Effector memory CD8-positive, alpha-beta T cell (primary cell): ENCODE data around the gene WDTC1.

Source experiments
- ATAC-seq: fragments of 150-1000 bp; cut with Tn5 transposase; replicated peaks from 2 replicates; pipeline ENCODE4 v1.10.0; 2021; ENCODE audit warnings: mild to moderate bottlenecking, moderate library complexity
- DNase-seq, 3 experiments: peaks; one replicate each; pipeline ENCODE4 v3.0.0; 2021
- H3K27ac Mint-ChIP-seq, 2 donors: one replicate each; pipeline ENCODE4 v1.8.0; 2022; ENCODE audit warnings: mild to moderate bottlenecking in 2 of 2, mixed read lengths in 2 of 2, moderate library complexity in 2 of 2
- H3K27me3 Mint-ChIP-seq, 2 donors: one replicate each; pipeline ENCODE4 v1.8.0; 2022; ENCODE audit warnings: mixed read lengths in 2 of 2
- H3K36me3 Mint-ChIP-seq: one replicate; pipeline ENCODE4 v1.8.0; 2022; ENCODE audit warnings: mild to moderate bottlenecking, moderate library complexity, mixed read lengths; ENCODE audit not compliant: insufficient read depth
- H3K4me1 Mint-ChIP-seq, 2 donors: one replicate each; pipeline ENCODE4 v1.8.0; 2022; ENCODE audit warnings: low read depth in 2 of 2, mixed read lengths in 2 of 2
- H3K4me3 Mint-ChIP-seq, 2 donors: one replicate each; pipeline ENCODE4 v1.8.0; 2022; ENCODE audit warnings: mild to moderate bottlenecking in 2 of 2, mixed read lengths in 2 of 2, moderate library complexity in 2 of 2
- H3K9me3 Mint-ChIP-seq, 2 donors: one replicate each; pipeline ENCODE4 v1.8.0; 2022; ENCODE audit warnings: mixed read lengths in 2 of 2

WDTC1 gene

DNA sequence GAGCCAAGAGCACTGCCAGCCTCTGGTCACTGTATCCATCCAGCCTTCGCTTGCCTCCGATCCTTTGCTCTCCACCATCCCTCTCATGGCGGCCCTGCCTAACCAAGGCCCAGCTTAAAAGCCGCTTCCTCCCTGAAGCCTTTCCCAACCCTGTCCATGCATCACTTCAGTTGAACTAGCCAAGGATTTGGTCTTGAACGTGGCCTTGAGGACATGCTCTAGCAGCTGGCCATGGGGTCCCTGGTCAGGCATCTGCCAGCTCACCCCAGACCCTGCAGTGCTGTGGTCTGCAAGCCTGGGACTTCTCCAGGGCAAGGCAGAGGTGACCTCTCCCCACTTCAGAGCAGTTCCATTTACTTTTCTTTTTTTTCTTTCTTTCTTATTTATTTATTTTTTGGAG lies 102.3 kb downstream of the WDTC1 start:
- H3K27me3 Mint-ChIP-seq, result no peaks in the 10 kb centered on the region
- DNase-seq (no peak), ATAC-seq (no peak)
- peak overlapping the region; percentile 15 to 54 for H3K27ac Mint-ChIP-seq
- peaks cover 38 to 40% of the 10 kb centered on the region in 2 donors for H3K4me1 Mint-ChIP-seq
- H3K36me3 Mint-ChIP-seq, result peaks cover 17% of the 10 kb centered on the region
- no peak overlapping the region for H3K4me3 Mint-ChIP-seq
- no peaks in the 10 kb centered on the region for H3K9me3 Mint-ChIP-seq

GRCh38 chr1:27338751-27339150 lies 104.3 kb downstream of the WDTC1 start:
- Mint-ChIP-seq H3K9me3 (no peaks in the 10 kb centered on the region), H3K27me3 (no peaks in the 10 kb centered on the region), H3K4me3 (peak overlapping the region in 1 of 2 donors; percentile 92), H3K4me1 (peaks cover 29 to 37% of the 10 kb centered on the region in 2 donors), H3K27ac (peak overlapping the region; percentile 96 to 97), H3K36me3 (peaks cover 18% of the 10 kb centered on the region)
- no peak for ATAC-seq
- no peak for DNase-seq

DNA sequence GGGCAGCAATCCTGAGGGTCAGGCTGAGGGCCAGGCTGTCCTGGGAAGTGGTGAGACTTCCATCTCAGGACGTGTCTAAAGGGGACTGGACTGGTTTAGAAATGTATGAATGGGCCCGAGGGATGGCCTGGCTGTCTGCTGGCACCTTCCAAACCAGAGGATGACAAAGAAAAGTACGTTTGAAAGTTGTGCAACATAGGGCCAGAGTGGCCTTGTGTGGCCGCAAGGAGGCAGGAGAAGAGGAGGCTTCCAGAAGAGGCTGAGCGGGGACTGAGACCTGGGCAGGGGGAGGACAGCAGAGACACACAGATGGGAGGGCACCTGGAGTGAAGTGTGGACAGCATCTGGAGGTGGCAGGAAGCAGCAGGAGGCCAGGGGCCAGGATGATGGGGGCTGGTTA lies 104.8 kb downstream of the WDTC1 start:
- Mint-ChIP-seq H3K4me3 (peak overlapping the region in 1 of 2 donors; percentile 92), H3K9me3 (no peaks in the 10 kb centered on the region), H3K27me3 (no peaks in the 10 kb centered on the region), H3K27ac (peak overlapping the region; percentile 96 to 97), H3K4me1 (peaks cover 29 to 41% of the 10 kb centered on the region in 2 donors), H3K36me3 (peaks cover 23% of the 10 kb centered on the region)
- ATAC-seq, result no peak
- DNase-seq, result no peak

- peak; percentile 60 to 71 (median 63) for DNase-seq
- peaks cover 42 to 51% of the 10 kb centered on the region in 2 donors for H3K4me1 Mint-ChIP-seq
- H3K36me3 Mint-ChIP-seq, result peaks cover 26% of the 10 kb centered on the region
- peak; percentile 64 for ATAC-seq
- H3K4me3 Mint-ChIP-seq, result peak within 1 kb of the TSS; percentile 88 to 92
- peak within 1 kb of the TSS; percentile 95 to 97 for H3K27ac Mint-ChIP-seq
- H3K9me3 Mint-ChIP-seq, result no peaks in the 10 kb centered on the region
- H3K27me3 Mint-ChIP-seq, result no peaks in the 10 kb centered on the region
Observed at GRCh38 chr1:27341525-27342252, 107.3 kb downstream of the WDTC1 start, which contains the start of gene SYTL1. Gene SYTL1 (plus strand): TSS chr1:27342022. CDS start chr1:27345335, 3,313 bp downstream.

DNA sequence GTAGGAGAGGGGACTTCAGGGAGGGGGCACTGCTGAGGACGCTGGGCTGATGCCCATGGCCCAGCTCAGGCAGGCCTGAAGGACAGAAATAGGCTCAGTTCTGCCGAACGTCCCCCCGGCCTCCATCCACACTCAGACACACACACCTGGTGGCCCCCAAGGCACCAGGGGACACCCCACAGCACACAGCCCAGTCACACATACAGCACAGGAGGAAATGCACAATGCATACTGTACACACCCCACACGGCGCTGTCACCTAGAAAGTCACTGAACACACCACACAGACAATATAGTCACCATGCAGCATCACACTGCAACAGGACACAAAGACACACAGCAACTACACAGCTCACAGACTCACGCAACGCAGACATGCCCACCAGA lies 108.0 kb downstream of the WDTC1 start:
- H3K9me3 Mint-ChIP-seq, result no peaks in the 10 kb centered on the region

DNA sequence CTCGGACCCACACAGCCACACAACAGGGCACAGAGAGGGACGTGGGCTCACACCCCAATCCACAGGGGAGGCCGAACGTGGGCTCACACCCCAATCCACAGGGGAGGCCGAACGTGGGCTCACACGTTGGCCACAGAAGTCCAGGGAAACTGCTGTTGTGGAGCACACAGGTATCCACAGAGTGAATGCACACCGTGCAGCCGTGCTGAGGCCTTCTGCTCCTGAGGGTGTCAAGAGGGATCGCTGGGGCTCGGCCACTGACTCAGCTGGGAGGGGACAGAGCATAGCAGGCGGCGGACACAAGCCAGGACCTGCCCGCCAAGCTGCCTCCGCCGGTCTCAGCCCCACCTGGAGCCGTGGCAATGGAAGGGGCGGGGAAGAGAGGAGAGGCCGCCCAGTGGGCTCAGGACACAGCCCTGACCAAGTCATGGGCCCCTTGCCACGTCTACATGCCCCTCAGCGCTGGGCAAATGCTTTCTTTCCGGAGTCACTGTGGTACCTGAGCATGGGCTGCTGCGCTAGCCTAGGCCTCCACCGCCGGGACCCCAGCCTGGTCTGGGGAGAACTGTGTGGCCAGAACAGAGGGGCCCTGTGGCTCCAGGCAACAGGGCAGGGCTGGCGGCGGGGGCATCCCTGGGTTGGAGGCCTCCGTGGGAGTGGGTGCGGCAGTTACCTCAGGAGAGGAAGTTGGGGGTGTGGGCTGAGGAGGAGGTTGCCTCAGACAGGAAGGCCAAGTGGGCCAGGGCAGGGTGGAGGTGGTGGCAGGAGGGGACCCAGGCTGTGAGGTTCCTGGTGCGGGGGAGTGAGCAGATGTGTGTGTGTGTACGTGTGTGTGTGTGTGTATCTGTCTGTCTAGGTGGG lies 108.6 kb downstream of the WDTC1 start:
- DNase-seq, result peak; percentile 71 to 86 (median 81)
- ATAC-seq, result peak; percentile 83
- H3K9me3 Mint-ChIP-seq, result no peaks in the 10 kb centered on the region
- H3K4me3 Mint-ChIP-seq, result peak overlapping the region; percentile 88 to 92
- peaks cover 45 to 59% of the 10 kb centered on the region in 2 donors for H3K4me1 Mint-ChIP-seq
- H3K36me3 Mint-ChIP-seq, result peaks cover 35% of the 10 kb centered on the region
- no peaks in the 10 kb centered on the region for H3K27me3 Mint-ChIP-seq
- peak overlapping the region; percentile 95 to 97 for H3K27ac Mint-ChIP-seq

More for the DNA sequence above, 108.0 kb downstream of the WDTC1 start:
- peaks cover 33% of the 10 kb centered on the region for H3K36me3 Mint-ChIP-seq
- H3K4me1 Mint-ChIP-seq, result peaks cover 42 to 55% of the 10 kb centered on the region in 2 donors
- DNase-seq (no peak), ATAC-seq (peak; percentile 40)
- H3K27ac Mint-ChIP-seq, result peak overlapping the region; percentile 95 to 97
- peak overlapping the region; percentile 88 to 92 for H3K4me3 Mint-ChIP-seq
- no peaks in the 10 kb centered on the region for H3K27me3 Mint-ChIP-seq

- H3K9me3 Mint-ChIP-seq, result no peaks in the 10 kb centered on the region
- H3K27ac Mint-ChIP-seq, result peak overlapping the region; percentile 95 to 97
- H3K4me1 Mint-ChIP-seq, result peaks cover 46 to 59% of the 10 kb centered on the region in 2 donors
- no peaks in the 10 kb centered on the region for H3K27me3 Mint-ChIP-seq
- DNase-seq (no peak), ATAC-seq (no peak)
- H3K4me3 Mint-ChIP-seq, result peak overlapping the region; percentile 88 to 92
- peaks cover 39% of the 10 kb centered on the region for H3K36me3 Mint-ChIP-seq
Observed at GRCh38 chr1:27343639-27344025, 109.2 kb downstream of the WDTC1 start.

GRCh38 chr1:27345272-27345671 lies 110.8 kb downstream of the WDTC1 start:
- peaks cover 33 to 50% of the 10 kb centered on the region in 2 donors for H3K4me1 Mint-ChIP-seq
- H3K27ac Mint-ChIP-seq, result peak overlapping the region in 1 of 2 donors; percentile 66
- peaks cover 41% of the 10 kb centered on the region for H3K36me3 Mint-ChIP-seq
- ATAC-seq (no peak), DNase-seq (no peak)
- peak overlapping the region; percentile 59 to 62 for H3K4me3 Mint-ChIP-seq
- H3K9me3 Mint-ChIP-seq, result no peaks in the 10 kb centered on the region
- H3K27me3 Mint-ChIP-seq, result no peaks in the 10 kb centered on the region

DNA sequence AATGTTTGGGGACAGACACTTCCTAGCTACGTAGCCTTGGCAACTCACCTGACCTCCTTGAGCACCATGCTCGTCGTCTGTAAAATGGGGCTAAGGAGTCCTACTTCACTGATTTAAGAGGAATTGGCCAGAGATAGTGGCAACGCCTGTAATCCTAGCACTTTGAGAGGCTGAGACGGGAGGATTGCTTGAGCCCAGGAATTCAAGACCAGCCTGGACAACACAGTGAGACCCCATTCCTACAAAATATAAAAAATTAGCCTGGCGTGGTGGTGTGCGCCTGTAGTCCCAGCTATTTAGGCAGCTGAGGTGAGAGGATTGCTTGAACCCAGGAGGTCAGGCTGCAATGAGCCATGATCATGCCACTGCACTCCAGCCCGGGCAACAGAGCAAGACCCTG lies 111.9 kb downstream of the WDTC1 start:
- no peaks in the 10 kb centered on the region for H3K27me3 Mint-ChIP-seq
- peak overlapping the region; percentile 54 to 62 for H3K4me3 Mint-ChIP-seq
- H3K27ac Mint-ChIP-seq, result peak overlapping the region; percentile 13 to 74
- H3K4me1 Mint-ChIP-seq, result peaks cover 25 to 44% of the 10 kb centered on the region in 2 donors
- peaks cover 47% of the 10 kb centered on the region for H3K36me3 Mint-ChIP-seq
- no peak for ATAC-seq
- DNase-seq, result no peak
- H3K9me3 Mint-ChIP-seq, result no peaks in the 10 kb centered on the region

- peak overlapping the region in 1 of 2 donors; percentile 70 for H3K27ac Mint-ChIP-seq
- no peak for ATAC-seq
- H3K4me3 Mint-ChIP-seq, result no peak overlapping the region
- H3K36me3 Mint-ChIP-seq, result peaks cover 48% of the 10 kb centered on the region
- H3K9me3 Mint-ChIP-seq, result no peaks in the 10 kb centered on the region
- no peak for DNase-seq
- H3K4me1 Mint-ChIP-seq, result peaks cover 23 to 39% of the 10 kb centered on the region in 2 donors
- no peaks in the 10 kb centered on the region for H3K27me3 Mint-ChIP-seq
Observed at GRCh38 chr1:27346991-27347624, 112.7 kb downstream of the WDTC1 start.

- no peaks in the 10 kb centered on the region for H3K9me3 Mint-ChIP-seq
- peaks cover 37% of the 10 kb centered on the region for H3K36me3 Mint-ChIP-seq
- no peaks in the 10 kb centered on the region for H3K27me3 Mint-ChIP-seq
- peak overlapping the region in 1 of 2 donors; percentile 70 for H3K4me3 Mint-ChIP-seq
- H3K4me1 Mint-ChIP-seq, result peaks cover 17 to 24% of the 10 kb centered on the region in 2 donors
- peak overlapping the region in 1 of 2 donors; percentile 86 for H3K27ac Mint-ChIP-seq
- peak; percentile 84 for ATAC-seq
- no peak for DNase-seq
Observed at GRCh38 chr1:27348861-27349783, 114.7 kb downstream of the WDTC1 start.
